Kasumi-1 (cell line): ENCODE measurements around the gene SVOPL.
"Not testable (repeated sequence)": the region's sequence is repeated elsewhere in the genome, so short reads cannot be mapped to it uniquely, and the experiment has no call there.

Experiments used
- DNase-seq, 2 experiments: peaks; one replicate each; lab custom pipeline; 2025; lab: John Stamatoyannopoulos, UW

SVOPL gene

DNA sequence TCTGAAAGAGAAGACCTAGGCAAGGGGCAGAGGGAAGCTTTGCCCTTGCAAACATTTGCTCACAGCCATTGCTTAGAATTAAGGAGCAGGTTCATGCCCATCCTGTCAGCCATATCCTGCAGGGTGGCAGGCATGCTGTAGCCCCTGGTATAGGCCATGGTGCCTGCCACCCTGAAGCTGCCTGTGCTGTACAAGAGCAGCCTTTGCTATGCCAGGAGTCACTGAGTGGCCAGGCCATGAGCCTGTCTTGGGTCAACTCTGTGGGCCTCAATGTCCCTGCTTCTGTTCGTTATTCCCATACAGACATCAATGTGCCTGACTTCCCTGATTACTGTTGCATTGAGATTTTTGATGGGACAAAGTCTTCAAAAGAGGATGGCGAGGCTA is 368 bp upstream of the SVOPL start:
- no peak for DNase-seq

DNA sequence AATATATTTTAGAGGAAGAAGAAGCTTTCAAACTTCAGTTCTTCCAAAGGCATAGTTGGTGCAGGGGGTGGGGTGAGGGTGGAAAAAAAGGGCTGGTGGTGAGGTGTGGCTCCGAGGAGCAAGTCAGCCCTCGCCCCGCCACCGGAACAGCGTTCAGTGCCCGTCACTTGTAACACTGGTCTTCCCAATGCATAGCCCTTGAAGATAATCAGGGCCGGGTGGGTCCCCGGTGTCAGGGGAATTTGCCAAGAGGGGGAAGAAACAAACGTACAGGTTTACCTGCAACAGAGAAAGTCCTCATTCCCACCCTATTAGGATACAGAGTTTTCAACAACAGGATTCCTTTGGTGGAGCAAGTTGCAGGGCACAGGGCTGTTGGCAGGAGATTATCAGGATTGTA is 1.5 kb downstream of the SVOPL start:
- DNase-seq = no peak

DNA sequence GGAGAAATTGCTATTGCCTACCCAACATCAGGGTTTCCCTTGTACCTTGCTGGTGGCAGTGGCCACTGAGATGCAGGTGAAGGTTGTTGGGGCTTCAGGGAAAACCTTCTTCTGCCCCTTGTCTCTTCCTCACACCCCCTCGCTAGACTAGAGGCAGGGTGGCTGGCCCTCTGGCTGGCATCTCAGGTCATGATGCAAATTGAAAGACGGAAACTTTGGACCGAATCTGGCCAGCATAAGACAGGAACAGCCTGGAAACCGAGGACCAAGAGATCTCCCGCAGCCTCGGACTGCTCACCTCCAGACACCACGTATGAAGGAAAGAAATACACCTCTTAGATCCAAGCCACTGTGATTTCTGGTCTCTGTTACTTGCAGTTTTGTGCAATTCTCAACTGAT is 2.9 kb downstream of the SVOPL start:
- DNase-seq = no peak

DNA sequence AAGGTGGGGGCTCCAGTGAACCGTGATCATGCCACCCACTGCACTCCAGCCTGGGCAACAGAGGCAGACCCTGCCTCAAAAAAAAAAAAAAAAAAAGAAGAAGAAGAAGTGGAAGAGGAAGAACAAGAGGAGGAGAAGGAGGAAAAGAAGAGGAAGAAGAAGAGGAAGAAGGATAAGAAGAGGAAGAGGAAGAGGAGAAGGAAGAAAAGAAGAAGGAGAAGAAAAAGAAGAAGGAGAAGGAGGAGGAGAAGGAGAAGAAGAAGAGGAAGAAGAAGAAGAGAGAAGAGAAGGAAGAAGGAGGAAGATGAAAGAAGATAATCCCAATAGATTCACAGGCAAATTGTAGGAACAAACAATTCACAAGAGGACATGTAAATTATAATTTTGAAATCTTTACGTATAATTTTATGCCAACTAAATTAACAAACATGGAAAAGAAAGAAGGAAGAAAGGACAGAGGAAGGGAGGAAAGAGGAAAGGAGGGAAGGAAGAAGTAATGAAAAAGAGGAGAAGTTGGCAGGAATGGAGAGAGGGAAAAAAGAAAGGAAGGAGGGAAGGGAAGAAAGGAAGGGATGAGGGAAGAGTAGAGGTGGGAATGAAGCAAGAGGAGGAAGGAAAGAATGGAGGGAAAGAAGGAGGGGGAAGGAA is 3.5 kb downstream of the SVOPL start:
- no peak for DNase-seq

DNA sequence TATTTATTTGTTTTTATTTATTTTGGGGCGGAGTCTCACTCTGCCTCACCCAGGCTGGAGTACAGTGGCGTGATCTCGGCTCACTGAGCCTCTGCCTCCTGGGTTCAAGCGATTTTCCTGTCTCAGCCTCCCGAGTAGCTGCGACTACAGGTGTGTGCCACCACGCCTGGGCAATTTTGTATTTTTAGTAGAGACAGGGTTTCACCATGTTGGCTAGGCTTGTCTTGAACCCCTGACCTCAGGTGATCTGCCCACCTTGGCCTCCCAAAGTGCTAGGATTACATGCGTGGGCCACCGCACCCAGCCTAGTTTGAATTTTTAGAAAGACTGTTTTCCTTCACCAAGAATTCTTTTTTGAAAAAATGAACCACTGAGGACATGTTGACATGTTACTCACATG is 5.4 kb downstream of the SVOPL start:
- DNase-seq = not testable (repeated sequence)

DNA sequence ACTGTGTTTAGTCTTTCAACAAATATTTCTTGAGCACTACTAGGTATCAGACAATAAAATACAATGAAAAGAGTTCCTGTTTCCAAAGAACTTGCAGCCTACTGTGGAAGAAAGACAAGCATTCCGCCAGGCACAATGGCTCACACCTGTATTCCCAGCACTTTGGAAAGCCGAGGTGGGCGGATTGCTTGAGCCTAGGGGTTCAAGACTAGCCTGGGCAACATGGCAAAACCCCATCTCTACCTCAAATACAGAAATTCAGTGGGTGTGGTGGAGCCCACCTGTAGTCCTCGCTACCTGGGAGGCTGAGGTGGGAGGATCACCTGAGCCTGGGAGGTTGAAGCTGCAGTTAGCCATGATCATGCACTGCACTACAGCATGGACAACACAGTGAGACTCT is 6.1 kb downstream of the SVOPL start:
- DNase-seq = no peak

DNA sequence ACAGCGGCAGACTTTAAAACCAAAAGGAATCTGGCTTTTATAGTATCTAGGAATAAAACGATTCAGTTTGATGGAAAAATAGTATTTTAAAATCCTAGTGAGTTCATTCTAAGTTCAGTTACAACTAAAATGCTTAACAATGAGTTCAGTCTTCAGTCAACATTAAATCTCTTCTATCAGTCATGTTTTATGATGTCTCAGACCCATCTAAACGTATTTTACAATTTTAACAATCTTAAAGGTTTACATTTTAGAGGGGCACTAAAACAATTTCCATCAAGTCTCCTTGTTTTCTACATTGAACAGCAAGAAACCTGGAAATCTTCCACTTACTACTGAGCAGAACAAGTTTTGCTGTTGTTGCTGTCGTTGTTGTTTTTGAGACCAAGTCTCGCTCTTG is 10.0 kb downstream of the SVOPL start:
- no peak for DNase-seq

DNA sequence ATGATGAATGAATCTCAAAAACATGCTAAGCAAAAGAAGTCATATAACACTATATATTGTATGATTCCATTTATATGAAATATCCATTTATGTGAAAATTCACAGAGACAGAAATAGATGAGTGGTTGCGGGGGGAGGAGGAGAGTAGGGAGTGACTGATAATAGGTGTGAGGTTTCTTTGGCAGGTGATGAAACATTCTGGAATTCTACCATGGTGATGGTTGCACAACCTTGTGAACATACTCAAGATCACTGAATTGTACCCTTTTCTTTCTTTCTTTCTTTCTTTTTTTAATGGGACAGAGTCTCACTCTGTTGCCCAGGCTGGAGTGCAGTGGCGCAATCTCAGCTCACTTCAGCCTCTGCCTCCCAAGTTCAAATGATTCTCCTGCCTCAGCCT is 10.7 kb downstream of the SVOPL start:
- DNase-seq = no peak

DNA sequence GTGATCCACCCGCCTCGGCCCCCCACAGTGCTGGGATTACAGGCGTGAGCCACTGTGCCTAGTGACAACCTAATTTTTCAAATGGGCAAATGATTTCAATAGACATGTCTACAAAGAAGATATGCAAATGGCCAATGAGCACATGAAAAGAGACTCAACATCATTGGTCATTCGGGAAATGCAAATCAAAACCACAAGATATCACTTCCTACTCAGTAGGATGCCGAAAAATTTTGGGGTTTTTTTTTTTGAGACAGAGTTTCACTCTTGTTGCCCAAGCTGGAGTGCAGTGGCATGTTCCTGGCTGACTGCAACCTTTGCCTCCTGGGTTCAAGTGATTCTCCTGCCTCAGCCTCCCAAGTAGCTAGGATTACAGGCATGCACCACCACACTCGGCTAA is 13.1 kb downstream of the SVOPL start:
- not testable (repeated sequence) for DNase-seq

DNA sequence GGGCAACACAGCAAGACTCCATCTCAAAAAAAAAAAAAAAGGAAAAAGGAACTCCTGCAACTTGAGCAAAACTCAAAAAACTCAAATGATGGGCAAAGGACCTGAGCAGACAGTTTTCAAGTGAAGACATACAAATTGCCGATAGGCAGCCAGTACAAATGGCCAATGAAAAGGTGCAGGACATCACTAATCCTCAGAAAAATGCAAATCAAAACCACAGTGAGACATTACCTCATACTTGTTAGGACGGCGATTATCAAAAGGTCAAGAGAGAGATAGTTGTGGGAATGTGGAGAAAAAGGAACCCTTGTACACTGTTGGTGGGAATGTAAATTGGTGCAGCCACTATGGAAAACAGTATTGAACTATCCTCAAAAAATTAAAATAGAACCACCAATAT is 16.8 kb downstream of the SVOPL start:
- no peak for DNase-seq

DNA sequence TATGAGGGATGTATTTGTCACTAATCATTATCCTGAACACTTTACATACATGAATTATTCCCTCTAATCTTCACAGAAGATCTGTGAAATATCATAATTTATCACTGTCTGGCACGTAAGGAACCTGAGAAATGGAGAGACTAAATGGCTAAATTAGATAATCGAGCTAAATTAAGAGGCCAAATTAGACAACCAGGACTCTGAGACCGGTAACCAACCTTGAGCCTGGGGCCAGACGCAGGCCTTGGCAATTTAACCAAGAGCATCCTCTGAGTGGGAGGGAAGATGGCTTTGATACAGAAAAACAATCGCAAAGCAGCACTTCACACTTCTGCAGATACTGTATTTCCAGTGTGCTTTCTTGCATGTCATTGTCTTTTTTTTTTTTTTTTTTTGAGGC is 21.4 kb downstream of the SVOPL start:
- DNase-seq = no peak

DNA sequence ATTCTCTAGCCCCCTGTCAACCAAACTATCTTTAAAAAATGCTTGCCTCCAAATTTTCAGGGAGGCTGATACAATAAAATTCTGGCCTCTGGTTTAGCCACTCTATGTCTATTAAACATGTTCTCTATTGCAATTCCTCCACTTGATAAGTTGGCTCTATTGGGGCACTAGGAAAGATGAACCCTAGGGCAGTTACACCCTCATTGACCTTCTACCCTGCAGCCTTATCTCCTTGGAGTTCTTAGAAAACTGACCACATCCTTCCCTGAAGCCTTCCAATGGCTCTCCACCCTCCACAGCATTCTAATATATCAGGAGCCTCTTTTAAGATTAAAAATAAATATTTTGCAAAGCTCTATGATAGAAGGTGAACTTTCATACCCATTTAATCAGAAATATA is 30.6 kb downstream of the SVOPL start:
- no peak for DNase-seq

DNA sequence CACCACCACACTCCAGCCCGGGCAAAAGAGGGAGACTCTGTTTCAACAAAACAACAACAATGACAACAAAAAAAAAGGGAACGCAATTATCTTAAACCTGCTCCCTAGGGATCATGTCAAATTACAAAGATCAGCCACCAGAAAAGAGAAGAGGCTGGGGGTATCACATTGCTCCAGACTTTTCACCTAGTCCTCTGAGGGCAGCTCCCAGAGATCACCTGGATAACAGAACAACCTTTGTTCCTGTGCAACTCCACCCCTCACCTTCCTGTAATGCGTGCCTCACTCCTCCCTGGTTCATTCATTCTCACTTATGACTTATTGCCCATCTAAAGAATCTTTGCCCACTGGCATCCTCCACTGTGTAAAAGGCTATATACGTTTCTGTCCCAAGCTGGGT is 31.8 kb downstream of the SVOPL start:
- no peak for DNase-seq

DNA sequence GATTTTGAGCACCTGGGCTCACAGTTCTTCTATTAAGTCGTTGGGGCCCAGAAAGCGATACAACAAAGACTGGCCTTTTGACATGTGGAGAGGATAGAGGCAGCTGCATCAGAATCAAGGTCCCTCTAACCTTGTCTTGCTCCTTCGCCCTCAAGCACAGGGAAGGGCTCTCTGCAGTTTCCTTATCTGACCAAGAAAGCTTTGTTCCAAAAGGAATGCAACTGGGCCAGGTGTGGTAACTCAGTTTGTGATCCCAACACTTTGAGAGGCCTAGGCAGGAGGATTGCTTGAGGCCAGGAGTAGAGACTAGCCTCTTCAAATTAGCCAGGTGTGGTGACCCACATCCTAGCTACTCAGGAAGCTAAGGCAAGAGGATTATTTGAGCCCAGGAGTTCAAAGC is 32.2 kb downstream of the SVOPL start:
- no peak for DNase-seq

DNA sequence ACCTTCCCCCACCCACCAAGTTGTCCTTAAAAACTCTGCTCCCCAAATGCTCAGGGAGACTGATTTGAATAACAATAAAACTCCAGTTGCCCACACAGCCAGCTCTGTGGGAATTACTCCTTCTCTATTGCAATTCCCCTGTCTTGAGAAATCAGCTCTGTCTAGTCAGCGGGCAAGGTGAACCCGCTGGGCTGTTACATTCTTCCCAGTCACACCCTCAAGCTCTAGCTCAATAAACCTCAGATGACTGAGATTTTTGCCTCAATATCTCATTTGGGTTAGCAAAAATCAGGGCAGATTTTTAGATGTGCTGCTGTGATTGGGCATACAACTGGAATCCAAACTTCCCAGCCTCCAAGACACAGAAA is 32.9 kb downstream of the SVOPL start:
- DNase-seq = no peak

DNA sequence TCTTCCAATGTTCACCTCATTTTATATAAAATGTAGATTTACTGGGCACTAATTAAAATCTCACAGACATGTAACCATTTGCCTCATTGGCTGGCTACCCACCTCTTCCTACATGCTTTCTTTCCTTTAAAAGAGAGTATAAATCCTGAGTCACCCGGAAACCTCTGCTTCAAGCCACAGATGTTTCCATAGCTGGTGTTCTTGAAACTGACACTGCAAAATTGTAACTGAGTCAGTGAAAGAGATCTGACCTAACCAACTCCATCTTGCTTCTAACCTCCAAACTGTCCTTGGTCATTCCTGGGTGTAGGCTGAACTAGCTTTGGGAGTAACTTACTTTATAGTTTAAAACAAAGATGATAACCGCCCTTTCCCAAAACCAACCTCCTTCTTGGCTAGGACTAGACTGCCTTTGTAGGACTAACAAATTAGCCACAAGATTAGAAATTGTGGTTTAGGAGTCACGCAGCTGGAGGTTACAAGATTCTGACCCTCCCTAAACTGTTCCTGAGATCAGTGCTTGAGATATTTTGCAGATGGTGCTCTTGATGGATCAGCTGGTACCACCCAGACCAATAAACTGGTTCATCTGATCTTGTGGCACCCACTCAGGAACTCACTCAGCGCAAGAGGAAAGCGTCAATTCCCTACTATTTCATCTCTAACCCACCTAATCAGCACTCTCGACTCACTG is 33.5 kb downstream of the SVOPL start:
- no peak for DNase-seq

DNA sequence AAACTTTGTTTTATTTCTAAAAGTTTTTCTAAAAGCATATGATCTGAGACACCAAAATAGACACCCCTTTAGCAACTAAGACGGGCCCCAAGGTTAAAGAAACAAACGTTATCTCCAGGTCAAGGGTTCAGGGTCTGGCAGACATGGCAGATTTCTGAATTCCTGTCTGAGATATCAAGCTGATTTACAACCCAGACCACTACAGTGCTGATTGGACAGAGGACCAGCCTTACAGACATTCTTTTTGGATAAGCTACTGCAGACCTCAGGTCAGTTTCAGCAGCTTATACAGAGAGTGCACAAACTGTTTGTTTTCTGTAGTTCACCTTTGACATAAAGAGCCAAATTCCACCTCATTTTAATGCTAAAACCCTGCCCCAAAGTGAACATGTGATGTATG is 34.8 kb downstream of the SVOPL start:
- DNase-seq = no peak

DNA sequence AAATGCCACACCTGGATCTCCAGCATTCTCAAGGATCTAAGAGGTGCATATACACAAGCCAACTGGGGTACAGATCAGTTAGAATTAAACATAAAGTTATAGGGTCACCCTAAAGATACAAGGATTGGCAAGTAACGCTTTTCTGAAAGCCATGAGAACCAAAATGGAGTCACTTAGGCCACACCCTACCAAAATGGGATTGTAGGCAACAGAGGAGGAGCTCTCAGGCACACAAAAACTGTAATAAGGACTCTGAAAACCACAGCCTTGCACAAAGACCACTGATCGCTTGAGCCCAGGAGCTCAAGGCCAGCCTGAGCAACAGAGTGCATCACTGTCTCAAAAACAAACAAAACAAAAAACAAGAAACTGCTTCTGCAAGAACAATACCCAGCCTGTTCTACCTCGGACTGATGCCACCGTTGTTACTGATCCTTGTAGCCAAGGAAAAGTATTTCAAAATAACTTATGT is 35.5 kb downstream of the SVOPL start:
- DNase-seq = no peak

DNA sequence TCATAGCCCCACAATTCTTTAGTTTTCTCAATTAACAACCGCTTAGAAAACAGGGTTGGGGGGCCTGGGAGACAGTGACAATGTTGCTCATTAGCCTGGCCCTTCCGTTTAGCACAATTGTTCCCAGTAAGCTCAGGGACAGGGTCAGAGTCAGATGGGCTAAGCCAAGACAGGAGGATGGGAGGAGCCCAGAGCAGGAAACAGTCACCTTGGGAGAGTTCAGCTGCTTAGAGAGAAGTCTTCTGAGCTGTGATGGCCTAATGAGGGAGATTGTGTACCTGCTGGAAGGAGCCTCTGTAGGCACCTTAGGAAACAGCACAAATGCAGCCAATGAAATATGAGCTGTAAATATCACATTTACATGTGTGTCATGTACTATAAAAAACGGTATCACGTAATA is 35.9 kb downstream of the SVOPL start:
- DNase-seq = no peak

DNA sequence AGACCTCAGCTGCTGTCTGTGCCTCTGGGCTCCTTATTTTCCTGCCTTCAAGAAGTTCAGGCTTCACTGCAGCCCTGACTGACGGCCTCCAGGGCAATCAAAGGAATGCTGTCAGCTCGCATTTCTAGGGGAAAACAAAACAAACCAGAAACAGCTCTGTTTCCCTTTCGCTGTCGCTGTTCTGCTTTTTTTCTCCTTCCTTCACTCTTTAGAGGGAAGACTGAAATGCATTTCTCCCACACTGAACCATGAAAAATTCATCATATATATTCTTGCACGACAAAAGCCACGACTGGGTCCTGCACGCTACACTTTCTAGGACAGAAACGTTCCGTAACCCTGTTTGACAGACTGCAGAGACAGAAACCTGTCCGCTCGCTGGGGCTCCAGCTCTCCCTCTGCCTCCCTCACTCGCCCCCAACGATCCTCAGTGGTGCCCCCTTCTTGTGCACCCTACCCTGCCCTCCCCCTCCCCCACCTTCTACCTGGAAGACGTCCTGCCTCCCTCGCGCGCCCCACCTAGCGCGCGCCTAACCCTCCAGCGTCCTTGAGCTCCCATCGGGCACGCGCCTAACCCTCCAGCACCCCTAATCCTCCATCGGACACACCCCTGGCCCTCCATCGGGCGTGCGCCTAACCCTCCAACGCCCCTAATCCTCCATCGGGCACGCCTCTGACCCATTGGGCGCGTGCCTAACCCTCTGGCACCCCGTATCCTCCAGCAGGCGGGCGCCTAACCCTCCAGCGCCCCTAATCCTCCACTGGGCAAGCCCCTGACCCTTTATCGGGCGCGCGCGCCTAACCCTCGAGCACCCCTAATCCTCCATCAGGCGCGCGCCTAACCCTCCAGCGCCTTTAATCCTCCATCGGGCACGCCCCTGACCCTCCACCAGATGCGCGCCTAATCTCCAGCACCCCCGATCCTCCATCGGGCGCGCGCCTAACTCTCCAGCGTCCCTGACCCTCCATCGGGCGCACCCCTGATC is 37.1 kb downstream of the SVOPL start:
- DNase-seq = peak in 1 of 2 experiments; percentile 13

DNA sequence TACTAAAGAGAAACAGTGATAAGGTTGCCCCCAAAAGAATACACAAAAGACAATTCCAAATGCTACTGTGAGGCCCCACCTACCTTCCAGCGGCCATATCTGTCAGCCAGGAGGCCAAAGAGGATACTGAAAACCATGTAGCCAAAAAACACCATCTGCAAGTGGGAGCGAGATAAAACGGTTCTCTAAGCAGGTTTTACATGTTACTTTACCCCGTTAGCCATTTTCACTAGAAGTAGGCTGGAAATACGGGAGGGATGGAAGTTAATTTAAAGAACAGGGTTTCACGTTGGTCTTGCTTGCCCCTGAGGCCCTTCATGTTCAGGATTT is 38.2 kb downstream of the SVOPL start:
- no peak for DNase-seq

DNA sequence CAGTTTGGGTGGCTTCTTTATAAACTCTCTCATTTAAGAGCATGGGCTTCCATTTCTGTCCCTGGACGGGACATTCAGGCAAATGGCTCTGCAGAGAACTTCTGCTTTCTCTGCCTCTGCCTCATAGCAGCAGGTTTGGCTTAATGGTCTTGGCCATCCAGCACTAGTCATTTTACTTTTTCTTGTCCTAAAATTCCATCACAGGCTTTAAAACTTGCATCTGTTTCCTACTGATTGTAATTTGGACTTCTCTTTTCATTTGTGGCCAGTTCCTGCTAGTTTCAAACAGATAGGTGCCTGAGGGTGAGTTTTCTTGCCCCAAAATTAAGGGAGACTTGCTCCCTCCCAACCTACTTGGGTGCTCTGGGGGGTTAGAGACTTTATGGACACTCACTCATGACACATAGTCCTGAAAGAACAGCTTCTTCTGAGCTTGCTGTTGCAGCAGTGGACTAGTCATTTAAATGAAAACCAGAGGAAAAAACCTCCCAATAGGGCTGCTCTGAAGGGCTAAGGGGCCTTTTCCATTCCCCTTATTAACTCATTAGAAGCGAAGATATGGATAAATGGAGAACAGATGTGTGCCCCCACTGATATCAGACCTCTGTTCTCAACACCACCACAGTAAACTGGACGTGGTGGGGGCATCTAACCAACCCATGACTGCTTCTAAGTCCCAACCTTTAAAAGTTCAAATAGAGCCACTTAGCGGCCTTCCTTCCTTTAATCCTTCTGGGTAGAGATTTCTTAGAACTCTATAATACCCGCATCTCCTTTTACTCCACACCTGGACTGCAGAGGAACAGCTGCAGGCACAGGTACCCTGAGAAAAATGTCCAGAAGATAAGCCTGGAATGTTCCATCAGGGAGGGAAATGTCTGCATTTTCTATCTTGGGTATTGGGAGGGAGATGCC is 38.8 kb downstream of the SVOPL start:
- peak; percentile 11 to 24 for DNase-seq
